WTC11 (cell line): ENCODE data around the gene MECP2. TPM values are rescaled to one million over a fixed set of nuclear protein-coding genes. Genes with fewer than 3 reads are reported as not detected.

Experiments used
- ATAC-seq: fragments of 200-7000 bp; cut with Tn5 transposase; 2 replicates; pipeline ENCODE4 v1.10.0; 2021; ENCODE audit warnings: mild to moderate bottlenecking, moderate library complexity
- CTCF ChIA-PET: fragments of 300-600 bp; sonication (Branson Sonifier 250); formaldehyde crosslinking; loops from one replicate; lab custom pipeline; 2021; ENCODE audit warnings: antibody characterized with exemption; lab: Charles Lee
- POLR2A ChIA-PET: fragments of 350-600 bp; sonication (Branson Sonifier 250); formaldehyde crosslinking; loops from one replicate; lab custom pipeline; 2021; ENCODE audit warnings: antibody characterized with exemption; lab: Charles Lee
- DNase-seq: peaks from one replicate; pipeline ENCODE4 v3.0.0; 2021; ENCODE audit warnings: low spot score
- H3K27ac Mint-ChIP-seq: 2 replicates; pipeline ENCODE4 v1.8.0; 2021; ENCODE audit warnings: mixed read lengths
- H3K27me3 Mint-ChIP-seq: 2 replicates; pipeline ENCODE4 v1.8.0; 2021; ENCODE audit warnings: low read depth, mild to moderate bottlenecking, moderate library complexity, mixed read lengths
- H3K36me3 Mint-ChIP-seq: 2 replicates; pipeline ENCODE4 v1.8.0; 2021; ENCODE audit warnings: mixed read lengths
- H3K4me1 Mint-ChIP-seq: 2 replicates; pipeline ENCODE4 v1.8.0; 2022; ENCODE audit warnings: mixed read lengths
- H3K4me3 Mint-ChIP-seq: 2 replicates; pipeline ENCODE4 v1.8.0; 2021; ENCODE audit warnings: mild to moderate bottlenecking, moderate library complexity, mixed read lengths
- H3K9me3 Mint-ChIP-seq: 2 replicates; pipeline ENCODE4 v1.8.0; 2021; ENCODE audit warnings: mixed read lengths
- SMAD4 ChIP-seq: sonication (generic); formaldehyde crosslinking; IDR thresholded peaks from 2 replicates; pipeline ENCODE4 v1.8.0; 2022; ENCODE audit warnings: mild to moderate bottlenecking, missing genetic modification reagents
- ZBTB21 ChIP-seq: sonication (generic); formaldehyde crosslinking; IDR thresholded peaks from 2 replicates; pipeline ENCODE4 v1.8.1; 2023; ENCODE audit warnings: mild to moderate bottlenecking, missing genetic modification reagents, borderline replicate concordance
- ZNF138 ChIP-seq: sonication (generic); formaldehyde crosslinking; conservative IDR thresholded peaks from 2 replicates; pipeline ENCODE4 v1.8.1; 2022; ENCODE audit warnings: mild to moderate bottlenecking, moderate library complexity, missing genetic modification reagents
- ZNF219 ChIP-seq: sonication (generic); formaldehyde crosslinking; IDR thresholded peaks from 2 replicates; pipeline ENCODE4 v1.8.0; 2023; ENCODE audit warnings: missing genetic modification reagents, mild to moderate bottlenecking, borderline replicate concordance
- ZNF396 ChIP-seq: fragments of 250-450 bp; sonication (Bioruptor Pico); IDR thresholded peaks from 2 replicates; pipeline ENCODE4 v1.8.0; 2021; ENCODE audit warnings: mild to moderate bottlenecking, moderate library complexity, borderline replicate concordance
- total RNA-seq: library from RNA; stranded (reverse); gene quantifications from 3 replicates; pipeline ENCODE4 v1.2.3, GENCODE V29; 2021
- TF ChIP-seq, protein P1 (sequence below): sonication (generic); formaldehyde crosslinking; conservative IDR thresholded peaks from 2 replicates; pipeline ENCODE4 v1.8.1; 2023; ENCODE audit warnings: mild to moderate bottlenecking, low read depth, missing genetic modification reagents, moderate library complexity
- TF ChIP-seq, protein P2 (sequence below): sonication (generic); formaldehyde crosslinking; IDR thresholded peaks from 2 replicates; pipeline ENCODE4 v1.8.0; 2023; ENCODE audit warnings: missing genetic modification reagents, mild to moderate bottlenecking, borderline replicate concordance
- TF ChIP-seq, protein P3 (sequence below): sonication (generic); formaldehyde crosslinking; IDR thresholded peaks from 2 replicates; pipeline ENCODE4 v1.8.1; 2022; ENCODE audit warnings: low read depth, missing genetic modification reagents, borderline replicate concordance
- TF ChIP-seq, protein P4 (sequence below): sonication (generic); formaldehyde crosslinking; IDR thresholded peaks from 2 replicates; pipeline ENCODE4 v1.8.0; 2023; ENCODE audit warnings: missing genetic modification reagents
- TF ChIP-seq, protein P5 (sequence below): sonication (generic); formaldehyde crosslinking; conservative IDR thresholded peaks from 2 replicates; pipeline ENCODE4 v1.8.1; 2022; ENCODE audit warnings: mild to moderate bottlenecking, missing genetic modification reagents
- TF ChIP-seq, protein P6 (sequence below): sonication (generic); formaldehyde crosslinking; IDR thresholded peaks from 2 replicates; pipeline ENCODE4 v1.8.1; 2022; ENCODE audit warnings: mild to moderate bottlenecking, moderate library complexity, missing genetic modification reagents
- TF ChIP-seq, protein P7 (sequence below): sonication (generic); formaldehyde crosslinking; IDR thresholded peaks from 2 replicates; pipeline ENCODE4 v1.8.0; 2022; ENCODE audit warnings: mild to moderate bottlenecking, missing genetic modification reagents

The MECP2 gene
- total RNA-seq, 1 experiment from 2014 or later: 28.7 TPM

DNA sequence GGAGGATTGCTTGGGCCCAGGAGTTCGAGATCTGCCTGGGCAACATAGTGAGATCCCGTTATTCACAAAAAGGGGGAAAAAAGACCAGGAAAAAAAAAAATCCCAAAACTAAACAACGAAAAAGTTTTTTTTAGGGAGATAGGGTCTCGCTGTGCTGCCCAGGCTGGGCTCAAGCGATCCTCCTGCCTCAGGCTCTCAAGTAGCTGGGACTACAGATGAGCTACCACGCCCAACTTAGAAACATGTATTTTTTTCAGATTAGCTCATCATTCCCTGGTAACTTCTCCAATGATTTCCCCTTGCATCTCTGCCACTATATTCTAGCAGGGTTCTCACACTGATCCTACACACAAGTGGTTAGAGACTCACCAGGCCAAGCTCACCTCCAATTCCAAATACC, 53.4 kb downstream of the MECP2 start:
- DNase-seq: no peak
- TF ChIP-seq ZNF396 (CRISPR knock-in tag): no peak
- TF ChIP-seq, protein P1, sequence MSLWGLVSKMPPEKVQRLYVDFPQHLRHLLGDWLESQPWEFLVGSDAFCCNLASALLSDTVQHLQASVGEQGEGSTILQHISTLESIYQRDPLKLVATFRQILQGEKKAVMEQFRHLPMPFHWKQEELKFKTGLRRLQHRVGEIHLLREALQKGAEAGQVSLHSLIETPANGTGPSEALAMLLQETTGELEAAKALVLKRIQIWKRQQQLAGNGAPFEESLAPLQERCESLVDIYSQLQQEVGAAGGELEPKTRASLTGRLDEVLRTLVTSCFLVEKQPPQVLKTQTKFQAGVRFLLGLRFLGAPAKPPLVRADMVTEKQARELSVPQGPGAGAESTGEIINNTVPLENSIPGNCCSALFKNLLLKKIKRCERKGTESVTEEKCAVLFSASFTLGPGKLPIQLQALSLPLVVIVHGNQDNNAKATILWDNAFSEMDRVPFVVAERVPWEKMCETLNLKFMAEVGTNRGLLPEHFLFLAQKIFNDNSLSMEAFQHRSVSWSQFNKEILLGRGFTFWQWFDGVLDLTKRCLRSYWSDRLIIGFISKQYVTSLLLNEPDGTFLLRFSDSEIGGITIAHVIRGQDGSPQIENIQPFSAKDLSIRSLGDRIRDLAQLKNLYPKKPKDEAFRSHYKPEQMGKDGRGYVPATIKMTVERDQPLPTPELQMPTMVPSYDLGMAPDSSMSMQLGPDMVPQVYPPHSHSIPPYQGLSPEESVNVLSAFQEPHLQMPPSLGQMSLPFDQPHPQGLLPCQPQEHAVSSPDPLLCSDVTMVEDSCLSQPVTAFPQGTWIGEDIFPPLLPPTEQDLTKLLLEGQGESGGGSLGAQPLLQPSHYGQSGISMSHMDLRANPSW (CRISPR knock-in tag): no peak
- TF ChIP-seq, all 79 proteins: peak for 0
- ChIA-PET POLR2A (no interaction called here), CTCF (no interaction called here)
- Mint-ChIP-seq H3K27ac (no peak overlapping the region), H3K4me1 (peaks cover 58% of the 10 kb centered on the region), H3K36me3 (peaks cover 11% of the 10 kb centered on the region; the same call in 1 of the 2 replicates), H3K9me3 (no peaks in the 10 kb centered on the region), H3K4me3 (no peak overlapping the region), H3K27me3 (no peaks in the 10 kb centered on the region; the same call in 1 of the 2 replicates)
- no peak for ATAC-seq

DNA sequence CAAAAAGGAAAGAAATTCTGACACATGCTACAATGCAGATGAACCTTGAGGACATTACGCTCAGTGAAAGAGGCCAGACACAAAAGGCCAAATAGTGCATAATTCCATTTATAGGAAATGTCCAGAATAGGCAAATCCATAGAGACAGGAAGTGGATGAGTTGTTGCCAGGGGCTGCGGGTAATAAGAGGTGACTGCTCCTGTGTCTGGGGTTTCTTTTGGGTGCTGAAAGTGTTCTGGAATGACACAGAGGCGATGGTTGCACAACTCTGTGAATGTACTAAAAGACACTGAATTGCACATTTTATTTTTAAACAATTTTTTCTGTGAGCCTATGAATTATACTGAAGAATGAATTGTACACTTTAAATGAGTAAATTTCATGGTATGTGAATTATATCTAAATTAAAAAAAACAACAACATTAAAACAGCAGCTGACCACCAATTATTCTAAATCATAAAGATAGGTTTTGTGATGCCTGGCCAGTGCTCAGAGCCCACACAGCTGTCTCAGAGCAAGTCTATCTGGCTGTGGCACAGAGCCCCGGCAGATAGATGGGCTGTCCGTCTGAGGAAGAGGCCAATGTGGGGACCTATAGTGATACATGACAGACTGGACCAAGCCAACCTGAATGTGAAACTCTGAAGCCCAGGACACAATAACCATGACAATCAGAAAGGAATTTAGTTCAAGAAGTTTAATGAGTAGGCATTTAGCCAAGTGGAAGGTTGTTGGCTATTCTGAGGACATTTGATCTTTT, 54.3 kb downstream of the MECP2 start:
- DNase-seq (no peak), ATAC-seq (no peak)
- ChIA-PET CTCF (no interaction called here), POLR2A (no interaction called here)
- H3K27me3 Mint-ChIP-seq: no peaks in the 10 kb centered on the region; the same call in 1 of the 2 replicates
- no peak overlapping the region for H3K4me3 Mint-ChIP-seq
- TF ChIP-seq, protein P2, sequence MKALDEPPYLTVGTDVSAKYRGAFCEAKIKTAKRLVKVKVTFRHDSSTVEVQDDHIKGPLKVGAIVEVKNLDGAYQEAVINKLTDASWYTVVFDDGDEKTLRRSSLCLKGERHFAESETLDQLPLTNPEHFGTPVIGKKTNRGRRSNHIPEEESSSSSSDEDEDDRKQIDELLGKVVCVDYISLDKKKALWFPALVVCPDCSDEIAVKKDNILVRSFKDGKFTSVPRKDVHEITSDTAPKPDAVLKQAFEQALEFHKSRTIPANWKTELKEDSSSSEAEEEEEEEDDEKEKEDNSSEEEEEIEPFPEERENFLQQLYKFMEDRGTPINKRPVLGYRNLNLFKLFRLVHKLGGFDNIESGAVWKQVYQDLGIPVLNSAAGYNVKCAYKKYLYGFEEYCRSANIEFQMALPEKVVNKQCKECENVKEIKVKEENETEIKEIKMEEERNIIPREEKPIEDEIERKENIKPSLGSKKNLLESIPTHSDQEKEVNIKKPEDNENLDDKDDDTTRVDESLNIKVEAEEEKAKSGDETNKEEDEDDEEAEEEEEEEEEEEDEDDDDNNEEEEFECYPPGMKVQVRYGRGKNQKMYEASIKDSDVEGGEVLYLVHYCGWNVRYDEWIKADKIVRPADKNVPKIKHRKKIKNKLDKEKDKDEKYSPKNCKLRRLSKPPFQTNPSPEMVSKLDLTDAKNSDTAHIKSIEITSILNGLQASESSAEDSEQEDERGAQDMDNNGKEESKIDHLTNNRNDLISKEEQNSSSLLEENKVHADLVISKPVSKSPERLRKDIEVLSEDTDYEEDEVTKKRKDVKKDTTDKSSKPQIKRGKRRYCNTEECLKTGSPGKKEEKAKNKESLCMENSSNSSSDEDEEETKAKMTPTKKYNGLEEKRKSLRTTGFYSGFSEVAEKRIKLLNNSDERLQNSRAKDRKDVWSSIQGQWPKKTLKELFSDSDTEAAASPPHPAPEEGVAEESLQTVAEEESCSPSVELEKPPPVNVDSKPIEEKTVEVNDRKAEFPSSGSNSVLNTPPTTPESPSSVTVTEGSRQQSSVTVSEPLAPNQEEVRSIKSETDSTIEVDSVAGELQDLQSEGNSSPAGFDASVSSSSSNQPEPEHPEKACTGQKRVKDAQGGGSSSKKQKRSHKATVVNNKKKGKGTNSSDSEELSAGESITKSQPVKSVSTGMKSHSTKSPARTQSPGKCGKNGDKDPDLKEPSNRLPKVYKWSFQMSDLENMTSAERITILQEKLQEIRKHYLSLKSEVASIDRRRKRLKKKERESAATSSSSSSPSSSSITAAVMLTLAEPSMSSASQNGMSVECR (CRISPR knock-in tag): no peak
- TF ChIP-seq ZNF219 (CRISPR knock-in tag): no peak
- TF ChIP-seq, protein P3, sequence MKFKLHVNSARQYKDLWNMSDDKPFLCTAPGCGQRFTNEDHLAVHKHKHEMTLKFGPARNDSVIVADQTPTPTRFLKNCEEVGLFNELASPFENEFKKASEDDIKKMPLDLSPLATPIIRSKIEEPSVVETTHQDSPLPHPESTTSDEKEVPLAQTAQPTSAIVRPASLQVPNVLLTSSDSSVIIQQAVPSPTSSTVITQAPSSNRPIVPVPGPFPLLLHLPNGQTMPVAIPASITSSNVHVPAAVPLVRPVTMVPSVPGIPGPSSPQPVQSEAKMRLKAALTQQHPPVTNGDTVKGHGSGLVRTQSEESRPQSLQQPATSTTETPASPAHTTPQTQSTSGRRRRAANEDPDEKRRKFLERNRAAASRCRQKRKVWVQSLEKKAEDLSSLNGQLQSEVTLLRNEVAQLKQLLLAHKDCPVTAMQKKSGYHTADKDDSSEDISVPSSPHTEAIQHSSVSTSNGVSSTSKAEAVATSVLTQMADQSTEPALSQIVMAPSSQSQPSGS (CRISPR knock-in tag): no peak
- TF ChIP-seq, protein P4, sequence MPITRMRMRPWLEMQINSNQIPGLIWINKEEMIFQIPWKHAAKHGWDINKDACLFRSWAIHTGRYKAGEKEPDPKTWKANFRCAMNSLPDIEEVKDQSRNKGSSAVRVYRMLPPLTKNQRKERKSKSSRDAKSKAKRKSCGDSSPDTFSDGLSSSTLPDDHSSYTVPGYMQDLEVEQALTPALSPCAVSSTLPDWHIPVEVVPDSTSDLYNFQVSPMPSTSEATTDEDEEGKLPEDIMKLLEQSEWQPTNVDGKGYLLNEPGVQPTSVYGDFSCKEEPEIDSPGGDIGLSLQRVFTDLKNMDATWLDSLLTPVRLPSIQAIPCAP: no peak
- TF ChIP-seq, protein P5, sequence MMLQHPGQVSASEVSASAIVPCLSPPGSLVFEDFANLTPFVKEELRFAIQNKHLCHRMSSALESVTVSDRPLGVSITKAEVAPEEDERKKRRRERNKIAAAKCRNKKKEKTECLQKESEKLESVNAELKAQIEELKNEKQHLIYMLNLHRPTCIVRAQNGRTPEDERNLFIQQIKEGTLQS (CRISPR knock-in tag): no peak
- TF ChIP-seq ZNF138 (CRISPR knock-in tag): no peak
- no peak for TF ChIP-seq SMAD4 (CRISPR knock-in tag)
- no peak for TF ChIP-seq ZBTB21 (CRISPR knock-in tag)
- TF ChIP-seq, protein P6, sequence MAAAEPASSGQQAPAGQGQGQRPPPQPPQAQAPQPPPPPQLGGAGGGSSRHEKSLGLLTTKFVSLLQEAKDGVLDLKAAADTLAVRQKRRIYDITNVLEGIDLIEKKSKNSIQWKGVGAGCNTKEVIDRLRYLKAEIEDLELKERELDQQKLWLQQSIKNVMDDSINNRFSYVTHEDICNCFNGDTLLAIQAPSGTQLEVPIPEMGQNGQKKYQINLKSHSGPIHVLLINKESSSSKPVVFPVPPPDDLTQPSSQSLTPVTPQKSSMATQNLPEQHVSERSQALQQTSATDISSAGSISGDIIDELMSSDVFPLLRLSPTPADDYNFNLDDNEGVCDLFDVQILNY (CRISPR knock-in tag): no peak
- TF ChIP-seq, protein P7, sequence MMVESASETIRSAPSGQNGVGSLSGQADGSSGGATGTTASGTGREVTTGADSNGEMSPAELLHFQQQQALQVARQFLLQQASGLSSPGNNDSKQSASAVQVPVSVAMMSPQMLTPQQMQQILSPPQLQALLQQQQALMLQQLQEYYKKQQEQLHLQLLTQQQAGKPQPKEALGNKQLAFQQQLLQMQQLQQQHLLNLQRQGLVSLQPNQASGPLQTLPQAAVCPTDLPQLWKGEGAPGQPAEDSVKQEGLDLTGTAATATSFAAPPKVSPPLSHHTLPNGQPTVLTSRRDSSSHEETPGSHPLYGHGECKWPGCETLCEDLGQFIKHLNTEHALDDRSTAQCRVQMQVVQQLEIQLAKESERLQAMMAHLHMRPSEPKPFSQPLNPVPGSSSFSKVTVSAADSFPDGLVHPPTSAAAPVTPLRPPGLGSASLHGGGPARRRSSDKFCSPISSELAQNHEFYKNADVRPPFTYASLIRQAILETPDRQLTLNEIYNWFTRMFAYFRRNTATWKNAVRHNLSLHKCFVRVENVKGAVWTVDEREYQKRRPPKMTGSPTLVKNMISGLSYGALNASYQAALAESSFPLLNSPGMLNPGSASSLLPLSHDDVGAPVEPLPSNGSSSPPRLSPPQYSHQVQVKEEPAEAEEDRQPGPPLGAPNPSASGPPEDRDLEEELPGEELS: no peak
- H3K27ac Mint-ChIP-seq: no peak overlapping the region
- H3K9me3 Mint-ChIP-seq: no peaks in the 10 kb centered on the region
- H3K4me1 Mint-ChIP-seq: peaks cover 59% of the 10 kb centered on the region
- H3K36me3 Mint-ChIP-seq: 0 out of 2 replicates have a peak, but pooled peaks cover 5% of the 10 kb centered on the region
